SJSA1 (cell line): Measurements from ENCODE around the gene SOX18. TPM values are rescaled to one million over a fixed set of nuclear protein-coding genes. Genes with fewer than 3 reads are reported as not detected.

Source experiments
- DNase-seq, 2 experiments: peaks; one replicate each; pipeline ENCODE4 v3.0.0-alpha.2; 2015 to 2020; ENCODE audit warnings: low spot score in 2 of 2, low read depth in 1 of 2
- H3K27ac ChIP-seq: fragments of 250-450 bp; sonication (Bioruptor Pico); 2 replicates; pipeline ENCODE4 v1.5.1; 2020; ENCODE audit warnings: mild to moderate bottlenecking, moderate library complexity
- H3K27me3 ChIP-seq: fragments of 250-450 bp; sonication (Bioruptor Pico); replicated peaks from 2 replicates; pipeline ENCODE4 v1.5.1; 2020; ENCODE audit warnings: mild to moderate bottlenecking, moderate library complexity
- H3K36me3 ChIP-seq: fragments of 250-450 bp; sonication (Bioruptor Pico); 2 replicates; pipeline ENCODE4 v1.5.1; 2020; ENCODE audit warnings: mild to moderate bottlenecking
- H3K4me1 ChIP-seq: fragments of 250-450 bp; sonication (Bioruptor Pico); replicated peaks from 2 replicates; pipeline ENCODE4 v1.6.1; 2021; ENCODE audit warnings: mild to moderate bottlenecking
- H3K4me3 ChIP-seq: fragments of 250-450 bp; sonication (Bioruptor Pico); 2 replicates; pipeline ENCODE4 v1.5.1; 2020; ENCODE audit warnings: mild to moderate bottlenecking
- H3K9me3 ChIP-seq: fragments of 250-450 bp; sonication (Bioruptor Pico); replicated peaks from 2 replicates; pipeline ENCODE4 v1.5.1; 2020; ENCODE audit warnings: mild to moderate bottlenecking
- total RNA-seq: library from RNA; depleted of rRNA; stranded (reverse); fragments of >200 nt; shearing (Covaris generic); gene quantifications from 2 replicates; pipeline ENCODE4 v1.2.3, GENCODE V29; 2014

SOX18 gene
- total RNA-seq, 1 experiment from 2014 or later = 70.0 TPM

- H3K27ac ChIP-seq = no peak overlapping the region
- DNase-seq = no peak
- H3K4me3 ChIP-seq = no peak overlapping the region
- no peaks in the 10 kb centered on the region for H3K27me3 ChIP-seq
- H3K9me3 ChIP-seq = no peaks in the 10 kb centered on the region
- H3K4me1 ChIP-seq = peaks cover 69% of the 10 kb centered on the region
- H3K36me3 ChIP-seq = peaks cover 74% of the 10 kb centered on the region
These were observed 19.2 kb upstream of the SOX18 start for GRCh38 chr20:64068386-64069208.

DNA sequence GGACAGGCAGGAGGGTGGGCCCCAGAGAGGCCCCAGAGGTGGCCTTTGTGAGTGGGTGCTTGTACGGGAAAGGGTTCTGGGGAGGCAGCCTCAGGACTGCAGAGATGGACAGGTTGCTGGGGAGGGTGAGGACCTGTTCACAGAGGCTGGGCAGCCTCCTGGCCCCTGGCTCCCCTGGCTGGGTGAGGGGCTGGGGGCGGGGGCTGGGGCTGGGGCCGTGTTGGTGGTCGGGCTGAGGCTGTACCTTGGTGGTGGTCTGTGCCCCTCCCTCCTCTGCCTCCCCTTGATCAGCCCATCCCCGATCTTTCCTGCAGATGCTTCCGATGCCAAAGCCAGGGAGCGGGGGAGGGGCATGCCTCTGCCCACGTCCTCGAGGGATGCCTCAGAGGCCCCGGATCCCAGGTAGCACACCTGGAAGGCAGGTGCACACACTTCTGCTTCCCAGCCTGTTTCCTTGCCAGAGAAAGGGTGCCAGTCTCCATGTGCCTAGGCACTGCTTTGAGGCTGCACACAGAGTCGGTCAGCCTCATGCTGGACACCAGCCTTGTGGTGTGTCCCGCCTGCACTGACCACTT is 18.4 kb upstream of the SOX18 start:
- H3K4me1 ChIP-seq = peaks cover 77% of the 10 kb centered on the region
- no peaks in the 10 kb centered on the region for H3K9me3 ChIP-seq
- DNase-seq = no peak
- H3K36me3 ChIP-seq = peaks cover 74% of the 10 kb centered on the region
- no peak overlapping the region for H3K4me3 ChIP-seq
- H3K27me3 ChIP-seq = no peaks in the 10 kb centered on the region
- H3K27ac ChIP-seq = no peak overlapping the region

DNA sequence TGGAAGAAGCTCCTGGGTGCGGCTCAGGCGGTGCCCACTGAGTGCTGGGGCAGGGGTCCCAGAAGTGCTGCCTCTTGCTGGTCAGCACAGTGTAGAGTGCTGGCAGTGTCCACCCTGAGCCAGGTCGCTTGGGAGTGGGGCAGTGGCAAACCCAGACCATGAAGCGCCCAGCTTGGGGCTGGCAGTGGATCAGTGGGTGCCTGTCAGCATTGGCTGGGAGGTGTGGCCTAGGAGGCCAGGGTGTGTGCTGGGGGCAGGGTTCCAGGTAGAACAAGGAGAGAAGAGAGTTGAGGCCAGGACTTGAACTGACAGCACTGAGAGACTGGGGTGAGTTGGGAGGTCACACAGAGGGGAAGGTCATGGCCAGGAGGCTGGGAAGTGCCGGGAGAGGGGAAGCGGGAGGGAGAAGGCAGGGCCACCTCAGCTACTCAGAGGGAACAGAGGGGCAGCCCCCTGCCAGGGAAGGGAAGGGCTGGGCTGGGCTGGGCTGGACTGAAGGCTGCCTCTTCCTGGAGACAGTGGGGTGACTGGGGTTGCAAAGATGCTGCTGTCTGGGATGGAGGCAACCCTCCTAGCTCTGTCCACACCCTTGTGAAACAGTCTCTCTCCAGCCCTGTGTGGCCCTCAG is 17.7 kb upstream of the SOX18 start:
- H3K4me3 ChIP-seq = no peak overlapping the region
- no peaks in the 10 kb centered on the region for H3K27me3 ChIP-seq
- no peaks in the 10 kb centered on the region for H3K9me3 ChIP-seq
- H3K36me3 ChIP-seq = peaks cover 74% of the 10 kb centered on the region
- peak in 1 of 2 experiments; percentile 18 for DNase-seq
- H3K27ac ChIP-seq = no peak overlapping the region
- peaks cover 84% of the 10 kb centered on the region for H3K4me1 ChIP-seq

DNA sequence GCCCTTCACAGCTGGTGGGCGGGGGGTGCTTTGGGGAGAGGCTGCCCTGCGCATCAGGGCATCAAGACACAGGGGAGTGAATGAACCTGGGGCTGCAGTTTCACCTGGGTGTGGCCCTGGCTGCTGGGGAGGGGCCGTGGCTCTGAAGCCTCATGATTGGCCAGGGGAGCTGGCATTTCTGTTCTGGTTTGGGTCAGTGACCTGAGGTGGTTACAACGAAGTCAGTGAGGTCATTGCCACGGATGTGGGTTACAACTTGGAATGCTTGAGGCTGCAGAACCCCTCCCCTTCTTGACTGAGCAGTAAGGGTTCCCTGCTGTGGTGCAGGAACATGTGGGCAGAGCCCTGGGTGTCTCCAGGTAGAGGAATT is 16.5 kb upstream of the SOX18 start:
- Histone ChIP-seq H3K27me3 (no peaks in the 10 kb centered on the region), H3K27ac (peak overlapping the region; percentile 44), H3K9me3 (no peaks in the 10 kb centered on the region), H3K4me3 (no peak overlapping the region), H3K4me1 (peaks cover 92% of the 10 kb centered on the region), H3K36me3 (peaks cover 71% of the 10 kb centered on the region)
- DNase-seq = peak; percentile 64 to 78

- no peaks in the 10 kb centered on the region for H3K9me3 ChIP-seq
These were observed 15.9 kb upstream of the SOX18 start for GRCh38 chr20:64065062-64065973.

GRCh38 chr20:64064145-64064698 is 14.8 kb upstream of the SOX18 start:
- peaks cover 76% of the 10 kb centered on the region for H3K4me1 ChIP-seq
- no peaks in the 10 kb centered on the region for H3K9me3 ChIP-seq
- H3K27me3 ChIP-seq = no peaks in the 10 kb centered on the region
- peaks cover 67% of the 10 kb centered on the region for H3K36me3 ChIP-seq
- DNase-seq = peak; percentile 87
- H3K27ac ChIP-seq = peak overlapping the region; percentile 44
- H3K4me3 ChIP-seq = peak overlapping the region; percentile 74

More at GRCh38 chr20:64065062-64065973, 15.9 kb upstream of the SOX18 start:
- Histone ChIP-seq H3K4me3 (no peak overlapping the region), H3K27ac (peak overlapping the region; percentile 44), H3K27me3 (no peaks in the 10 kb centered on the region), H3K4me1 (peaks cover 87% of the 10 kb centered on the region), H3K36me3 (peaks cover 66% of the 10 kb centered on the region)
- DNase-seq = peak in 1 of 2 experiments; percentile 37

DNA sequence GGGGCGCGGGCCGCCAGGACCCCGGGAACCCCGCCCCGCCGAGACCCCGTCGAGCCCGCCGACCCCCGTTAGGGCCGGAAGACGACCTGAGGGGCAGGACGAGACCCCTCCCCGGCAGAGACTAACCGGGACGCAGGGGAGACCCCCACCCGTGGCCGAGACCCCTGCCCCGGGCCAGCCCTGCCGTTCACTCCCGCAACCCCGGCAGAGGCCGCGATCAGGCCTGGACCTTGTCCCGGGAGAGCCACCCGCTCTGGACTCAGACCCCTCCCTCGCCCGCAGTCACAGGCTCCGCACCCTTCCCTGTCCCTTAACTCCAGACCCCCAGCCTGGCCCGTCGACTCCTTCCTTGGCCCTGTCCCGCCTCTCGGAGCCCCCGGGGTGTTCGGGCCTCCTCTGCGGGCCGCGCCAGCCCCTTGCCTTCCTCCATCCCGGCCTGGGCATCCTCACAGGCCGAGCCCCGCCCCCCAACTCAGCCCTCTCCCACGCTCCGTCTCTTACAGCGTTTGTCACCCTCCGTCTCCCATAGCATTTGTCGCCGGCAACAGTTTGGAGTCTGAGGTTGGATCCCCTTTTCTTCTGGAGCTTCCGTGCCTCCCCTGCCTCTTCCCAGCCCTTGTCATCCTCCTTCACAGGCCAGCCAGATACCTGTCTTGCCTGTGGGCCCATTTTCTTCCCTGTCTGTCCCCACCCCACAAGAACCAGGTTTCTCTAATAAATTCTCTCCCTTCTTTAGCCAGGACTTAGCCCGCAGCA is 14.1 kb upstream of the SOX18 start:
- peak overlapping the region; percentile 44 for H3K27ac ChIP-seq
- H3K9me3 ChIP-seq = no peaks in the 10 kb centered on the region
- no peak for DNase-seq
- peaks cover 72% of the 10 kb centered on the region for H3K4me1 ChIP-seq
- H3K4me3 ChIP-seq = peak overlapping the region; percentile 74
- no peaks in the 10 kb centered on the region for H3K27me3 ChIP-seq
- peaks cover 67% of the 10 kb centered on the region for H3K36me3 ChIP-seq

GRCh38 chr20:64062596-64063388 is 13.4 kb upstream of the SOX18 start, which contains the start of gene TCEA2:
Gene TCEA2, plus strand, starts transcription at chr20:64063198. Its CDS starts 115 bp downstream, at chr20:64063313.
- Histone ChIP-seq H3K9me3 (no peaks in the 10 kb centered on the region), H3K27me3 (no peaks in the 10 kb centered on the region), H3K4me3 (peak within 1 kb of the TSS; percentile 74), H3K36me3 (peaks cover 68% of the 10 kb centered on the region), H3K4me1 (peaks cover 73% of the 10 kb centered on the region), H3K27ac (peak within 1 kb of the TSS; percentile 44)
- DNase-seq = peak; percentile 80 to 96

GRCh38 chr20:64062276-64062595 is 12.8 kb upstream of the SOX18 start:
- Histone ChIP-seq H3K27ac (no peak overlapping the region), H3K36me3 (peaks cover 73% of the 10 kb centered on the region)
- no peak for DNase-seq

DNA sequence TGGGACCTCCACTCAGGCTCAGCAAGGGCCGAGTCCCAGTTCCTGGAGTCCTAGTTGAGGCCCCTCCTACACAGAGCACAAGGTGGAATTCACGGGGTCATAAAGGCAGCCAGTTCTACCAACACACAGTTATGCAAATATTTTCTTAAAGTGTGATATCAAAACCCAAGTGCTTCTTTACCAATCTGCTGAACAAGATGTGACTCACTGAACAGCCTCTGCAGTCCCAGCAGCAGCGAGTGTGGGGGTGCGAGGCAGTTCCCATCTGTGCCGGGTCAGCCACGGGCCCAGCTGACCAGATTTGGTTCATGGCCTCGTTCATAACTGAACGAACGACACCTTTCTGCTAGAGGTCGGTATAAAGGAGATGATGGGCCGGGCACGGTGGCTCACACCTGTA is 9.1 kb upstream of the SOX18 start:
- Histone ChIP-seq H3K4me3 (no peak overlapping the region), H3K9me3 (no peaks in the 10 kb centered on the region), H3K27ac (no peak overlapping the region), H3K27me3 (no peaks in the 10 kb centered on the region), H3K36me3 (peaks cover 66% of the 10 kb centered on the region), H3K4me1 (peaks cover 75% of the 10 kb centered on the region)
- DNase-seq = no peak

More at GRCh38 chr20:64062276-64062595, 12.8 kb upstream of the SOX18 start:
- H3K9me3 ChIP-seq = no peaks in the 10 kb centered on the region
- peak overlapping the region; percentile 74; the same call in 1 of the 2 replicates for H3K4me3 ChIP-seq
- no peaks in the 10 kb centered on the region for H3K27me3 ChIP-seq
- peaks cover 75% of the 10 kb centered on the region for H3K4me1 ChIP-seq

GRCh38 chr20:64057628-64058498 is 8.4 kb upstream of the SOX18 start:
- DNase-seq = peak; percentile 69 to 90
- peaks cover 75% of the 10 kb centered on the region for H3K4me1 ChIP-seq
- peak overlapping the region; percentile 5 for H3K4me3 ChIP-seq

More at GRCh38 chr20:64057628-64058498, 8.4 kb upstream of the SOX18 start:
- peaks cover 61% of the 10 kb centered on the region for H3K36me3 ChIP-seq
- no peaks in the 10 kb centered on the region for H3K9me3 ChIP-seq
- no peaks in the 10 kb centered on the region for H3K27me3 ChIP-seq
- H3K27ac ChIP-seq = peak overlapping the region; percentile 16; the same call in 1 of the 2 replicates
